ENCODE data around the gene FURIN.
"Not testable (repeated sequence)": the region's sequence is repeated elsewhere in the genome, so short reads cannot be mapped to it uniquely, and the experiment has no call there.

DNA sequence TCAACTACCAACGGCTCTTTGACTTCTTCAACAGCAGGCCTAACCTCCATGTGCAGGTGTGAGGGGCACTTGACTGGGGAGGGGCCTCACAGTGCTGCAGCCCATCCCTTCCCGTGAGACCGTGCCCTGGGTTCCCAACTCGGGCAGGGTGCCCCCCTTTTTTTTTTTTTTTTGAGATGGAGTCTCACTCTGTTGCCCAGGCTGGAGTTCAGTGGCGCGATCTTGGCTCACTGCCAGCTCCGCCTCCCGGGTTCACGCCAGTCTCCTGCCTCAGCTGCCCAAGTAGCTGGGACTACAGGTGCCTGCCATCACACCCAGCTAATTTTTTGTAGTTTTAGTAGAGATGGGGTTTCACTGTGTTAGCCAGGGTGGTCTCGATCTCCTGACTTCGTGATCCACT lies 41.1 kb downstream of the FURIN start:
- TF ChIP-seq, protein P1, sequence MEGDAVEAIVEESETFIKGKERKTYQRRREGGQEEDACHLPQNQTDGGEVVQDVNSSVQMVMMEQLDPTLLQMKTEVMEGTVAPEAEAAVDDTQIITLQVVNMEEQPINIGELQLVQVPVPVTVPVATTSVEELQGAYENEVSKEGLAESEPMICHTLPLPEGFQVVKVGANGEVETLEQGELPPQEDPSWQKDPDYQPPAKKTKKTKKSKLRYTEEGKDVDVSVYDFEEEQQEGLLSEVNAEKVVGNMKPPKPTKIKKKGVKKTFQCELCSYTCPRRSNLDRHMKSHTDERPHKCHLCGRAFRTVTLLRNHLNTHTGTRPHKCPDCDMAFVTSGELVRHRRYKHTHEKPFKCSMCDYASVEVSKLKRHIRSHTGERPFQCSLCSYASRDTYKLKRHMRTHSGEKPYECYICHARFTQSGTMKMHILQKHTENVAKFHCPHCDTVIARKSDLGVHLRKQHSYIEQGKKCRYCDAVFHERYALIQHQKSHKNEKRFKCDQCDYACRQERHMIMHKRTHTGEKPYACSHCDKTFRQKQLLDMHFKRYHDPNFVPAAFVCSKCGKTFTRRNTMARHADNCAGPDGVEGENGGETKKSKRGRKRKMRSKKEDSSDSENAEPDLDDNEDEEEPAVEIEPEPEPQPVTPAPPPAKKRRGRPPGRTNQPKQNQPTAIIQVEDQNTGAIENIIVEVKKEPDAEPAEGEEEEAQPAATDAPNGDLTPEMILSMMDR (conservative IDR thresholded peaks at IDR 0.05; ENCODE audit: low read length) = not testable (repeated sequence)
- not testable (repeated sequence) for TF ChIP-seq EZH2phosphoT487 (IDR thresholded peaks at IDR 0.05; ENCODE audit: borderline replicate concordance, low read depth, low read length)
